ENCODE measurements around the gene GNAQ. TPM values are rescaled to one million over a fixed set of nuclear protein-coding genes. Genes with fewer than 3 reads are reported as not detected.

GNAQ gene
- total and polyA plus RNA-seq, 2 experiments from 2014 or later = 21.1 to 43.1 TPM

DNA sequence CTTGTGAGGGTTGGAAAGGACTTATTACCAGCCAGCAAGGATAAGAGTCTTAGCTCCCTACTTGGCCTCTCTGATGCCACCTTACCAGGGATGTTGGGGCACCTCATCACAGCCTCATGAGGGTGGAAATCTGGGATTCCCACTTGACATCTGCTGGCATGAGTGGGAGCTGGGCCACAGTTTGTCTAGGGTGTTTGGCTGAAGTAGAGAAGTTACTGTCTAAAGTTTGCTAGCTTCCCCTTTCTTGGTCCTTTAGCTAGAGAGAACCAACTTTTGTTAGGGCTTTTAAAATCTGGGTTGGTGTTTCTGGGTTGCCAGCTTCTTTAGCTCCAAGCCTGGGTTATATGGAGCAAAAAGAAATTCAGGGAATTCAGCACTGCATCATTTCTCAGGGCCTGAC lies 326.0 kb downstream of the GNAQ start:
- Mint-ChIP-seq H3K27ac (no peak overlapping the region), H3K9me3 (peaks cover 37% of the 10 kb centered on the region)
- no peak overlapping the region for H2AFZ ChIP-seq

More for the DNA sequence above, 326.0 kb downstream of the GNAQ start:
- no peaks in the 10 kb centered on the region for H4K20me1 ChIP-seq (replicated peaks; ENCODE audit: insufficient read depth)
- H3K4me2 ChIP-seq = no peak overlapping the region
- no peaks in the 10 kb centered on the region for H3K36me3 ChIP-seq (ENCODE audit: insufficient read depth)
- H3K4me1 Mint-ChIP-seq = no peaks in the 10 kb centered on the region
- H3K27me3 Mint-ChIP-seq (ENCODE audit: insufficient read depth, low read depth, poor library complexity) = peaks cover 2% of the 10 kb centered on the region
- H3F3A ChIP-seq (replicated peaks; ENCODE audit: low read depth) = no peaks in the 10 kb centered on the region
- no peaks in the 10 kb centered on the region for H3K4me1 ChIP-seq (ENCODE audit: insufficient read depth)
- no peak for DNase-seq (ENCODE audit: low spot score)
- ATAC-seq = no peak
- no peak overlapping the region for H3K27ac ChIP-seq (ENCODE audit: low read depth)
- H3K27me3 ChIP-seq (ENCODE audit: insufficient read depth) = no peaks in the 10 kb centered on the region
- no peak overlapping the region for H3K4me3 ChIP-seq
- TF ChIP-seq ETS1 (IDR thresholded peaks at IDR 0.05) = no peak
- no peak for TF ChIP-seq JUNB (IDR thresholded peaks at IDR 0.05; ENCODE audit: unreplicated experiment)
- TF ChIP-seq NANOG (IDR thresholded peaks at IDR 0.05; ENCODE audit: borderline replicate concordance) = no peak
- TF ChIP-seq ZNF114 (CRISPR knock-in tag; IDR thresholded peaks at IDR 0.05) = no peak
- TF ChIP-seq CTCF (conservative IDR thresholded peaks at IDR 0.05; ENCODE audit: low read depth in 2 of 2) = no peak
- TF ChIP-seq, protein P1, sequence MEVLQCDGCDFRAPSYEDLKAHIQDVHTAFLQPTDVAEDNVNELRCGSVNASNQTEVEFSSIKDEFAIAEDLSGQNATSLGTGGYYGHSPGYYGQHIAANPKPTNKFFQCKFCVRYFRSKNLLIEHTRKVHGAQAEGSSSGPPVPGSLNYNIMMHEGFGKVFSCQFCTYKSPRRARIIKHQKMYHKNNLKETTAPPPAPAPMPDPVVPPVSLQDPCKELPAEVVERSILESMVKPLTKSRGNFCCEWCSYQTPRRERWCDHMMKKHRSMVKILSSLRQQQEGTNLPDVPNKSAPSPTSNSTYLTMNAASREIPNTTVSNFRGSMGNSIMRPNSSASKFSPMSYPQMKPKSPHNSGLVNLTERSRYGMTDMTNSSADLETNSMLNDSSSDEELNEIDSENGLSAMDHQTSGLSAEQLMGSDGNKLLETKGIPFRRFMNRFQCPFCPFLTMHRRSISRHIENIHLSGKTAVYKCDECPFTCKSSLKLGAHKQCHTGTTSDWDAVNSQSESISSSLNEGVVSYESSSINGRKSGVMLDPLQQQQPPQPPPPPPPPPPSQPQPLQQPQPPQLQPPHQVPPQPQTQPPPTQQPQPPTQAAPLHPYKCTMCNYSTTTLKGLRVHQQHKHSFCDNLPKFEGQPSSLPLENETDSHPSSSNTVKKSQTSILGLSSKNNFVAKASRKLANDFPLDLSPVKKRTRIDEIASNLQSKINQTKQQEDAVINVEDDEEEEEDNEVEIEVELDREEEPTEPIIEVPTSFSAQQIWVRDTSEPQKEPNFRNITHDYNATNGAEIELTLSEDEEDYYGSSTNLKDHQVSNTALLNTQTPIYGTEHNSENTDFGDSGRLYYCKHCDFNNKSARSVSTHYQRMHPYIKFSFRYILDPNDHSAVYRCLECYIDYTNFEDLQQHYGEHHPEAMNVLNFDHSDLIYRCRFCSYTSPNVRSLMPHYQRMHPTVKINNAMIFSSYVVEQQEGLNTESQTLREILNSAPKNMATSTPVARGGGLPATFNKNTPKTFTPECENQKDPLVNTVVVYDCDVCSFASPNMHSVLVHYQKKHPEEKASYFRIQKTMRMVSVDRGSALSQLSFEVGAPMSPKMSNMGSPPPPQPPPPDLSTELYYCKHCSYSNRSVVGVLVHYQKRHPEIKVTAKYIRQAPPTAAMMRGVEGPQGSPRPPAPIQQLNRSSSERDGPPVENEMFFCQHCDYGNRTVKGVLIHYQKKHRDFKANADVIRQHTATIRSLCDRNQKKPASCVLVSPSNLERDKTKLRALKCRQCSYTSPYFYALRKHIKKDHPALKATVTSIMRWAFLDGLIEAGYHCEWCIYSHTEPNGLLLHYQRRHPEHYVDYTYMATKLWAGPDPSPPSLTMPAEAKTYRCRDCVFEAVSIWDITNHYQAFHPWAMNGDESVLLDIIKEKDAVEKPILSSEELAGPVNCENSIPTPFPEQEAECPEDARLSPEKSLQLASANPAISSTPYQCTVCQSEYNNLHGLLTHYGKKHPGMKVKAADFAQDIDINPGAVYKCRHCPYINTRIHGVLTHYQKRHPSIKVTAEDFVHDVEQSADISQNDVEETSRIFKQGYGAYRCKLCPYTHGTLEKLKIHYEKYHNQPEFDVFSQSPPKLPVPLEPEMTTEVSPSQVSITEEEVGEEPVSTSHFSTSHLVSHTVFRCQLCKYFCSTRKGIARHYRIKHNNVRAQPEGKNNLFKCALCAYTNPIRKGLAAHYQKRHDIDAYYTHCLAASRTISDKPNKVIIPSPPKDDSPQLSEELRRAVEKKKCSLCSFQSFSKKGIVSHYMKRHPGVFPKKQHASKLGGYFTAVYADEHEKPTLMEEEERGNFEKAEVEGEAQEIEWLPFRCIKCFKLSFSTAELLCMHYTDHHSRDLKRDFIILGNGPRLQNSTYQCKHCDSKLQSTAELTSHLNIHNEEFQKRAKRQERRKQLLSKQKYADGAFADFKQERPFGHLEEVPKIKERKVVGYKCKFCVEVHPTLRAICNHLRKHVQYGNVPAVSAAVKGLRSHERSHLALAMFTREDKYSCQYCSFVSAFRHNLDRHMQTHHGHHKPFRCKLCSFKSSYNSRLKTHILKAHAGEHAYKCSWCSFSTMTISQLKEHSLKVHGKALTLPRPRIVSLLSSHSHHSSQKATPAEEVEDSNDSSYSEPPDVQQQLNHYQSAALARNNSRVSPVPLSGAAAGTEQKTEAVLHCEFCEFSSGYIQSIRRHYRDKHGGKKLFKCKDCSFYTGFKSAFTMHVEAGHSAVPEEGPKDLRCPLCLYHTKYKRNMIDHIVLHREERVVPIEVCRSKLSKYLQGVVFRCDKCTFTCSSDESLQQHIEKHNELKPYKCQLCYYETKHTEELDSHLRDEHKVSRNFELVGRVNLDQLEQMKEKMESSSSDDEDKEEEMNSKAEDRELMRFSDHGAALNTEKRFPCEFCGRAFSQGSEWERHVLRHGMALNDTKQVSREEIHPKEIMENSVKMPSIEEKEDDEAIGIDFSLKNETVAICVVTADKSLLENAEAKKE (CRISPR knock-in tag; IDR thresholded peaks at IDR 0.05) = no peak
- TF ChIP-seq STAT1 (IDR thresholded peaks at IDR 0.05; ENCODE audit: unreplicated experiment) = no peak
- TF ChIP-seq REST (IDR thresholded peaks at IDR 0.05; ENCODE audit: unreplicated experiment) = no peak
- no peak for TF ChIP-seq EZH2phosphoT487 (IDR thresholded peaks at IDR 0.05; ENCODE audit: unreplicated experiment)
- TF ChIP-seq POLR2AphosphoS5 (IDR thresholded peaks at IDR 0.05; ENCODE audit: low read depth) = no peak
- TF ChIP-seq EZH2 (IDR thresholded peaks at IDR 0.05; ENCODE audit: low read depth, unreplicated experiment) = no peak
- TF ChIP-seq CREB1 (CRISPR knock-in tag; IDR thresholded peaks at IDR 0.05; ENCODE audit: low read depth) = no peak
- peaks cover 25% of the 10 kb centered on the region for H3K36me3 Mint-ChIP-seq (ENCODE audit: low read depth)
- no peaks in the 10 kb centered on the region for H3K79me2 ChIP-seq (replicated peaks; ENCODE audit: insufficient read depth)
- H3K9me2 ChIP-seq (ENCODE audit: insufficient read depth) = peaks cover 5% of the 10 kb centered on the region; the same call in 1 of the 2 replicates
- no peak overlapping the region for H3K4me3 Mint-ChIP-seq
